Keratinocyte (primary cell): ENCODE results near the gene CDH16.

ENCODE experiments used
- EZH2 ChIP-seq: IDR thresholded peaks from one replicate; pipeline ENCODE4 v1.6.1; 2012; ENCODE audit warnings: inconsistent platforms, mild to moderate bottlenecking, low read length, moderate library complexity
- TF ChIP-seq, protein P1 (sequence below), 3 experiments: IDR thresholded peaks in 1 of 3; conservative IDR thresholded peaks in 1 of 3; optimal IDR thresholded peaks in 1 of 3; 2 replicates in 2 of 3; 3 replicates in 1 of 3; pipeline versions ENCODE3 to v1.5.1; 2011; ENCODE audit warnings: low read length in 3 of 3, mild to moderate bottlenecking in 3 of 3, moderate library complexity in 2 of 3, control low read depth in 1 of 3, inconsistent platforms in 1 of 3; ENCODE audit not compliant: insufficient read depth in 2 of 3; ENCODE audit errors: extremely low read depth in 1 of 3

DNA sequence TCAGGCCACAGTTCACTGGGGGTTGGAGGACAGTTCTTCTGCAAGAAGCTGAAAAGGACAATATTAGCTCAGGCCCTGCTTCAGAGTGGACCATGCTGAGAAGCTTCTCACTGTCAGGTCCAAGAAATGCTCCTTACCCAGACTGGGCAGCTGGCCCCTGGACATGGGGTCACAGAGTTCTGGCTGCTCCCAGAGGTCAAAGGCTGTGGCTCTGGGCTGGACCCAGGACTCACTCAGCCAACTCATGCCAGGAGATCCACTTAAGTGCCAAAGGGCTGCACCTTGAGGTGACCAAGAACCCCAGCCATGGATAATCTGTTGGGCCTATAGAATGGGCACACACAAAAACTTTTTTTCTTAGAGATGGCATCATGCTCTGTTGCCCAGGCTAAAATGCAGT lies 20.7 kb upstream of the CDH16 start:
- TF ChIP-seq EZH2: no peak
- TF ChIP-seq, protein P1, sequence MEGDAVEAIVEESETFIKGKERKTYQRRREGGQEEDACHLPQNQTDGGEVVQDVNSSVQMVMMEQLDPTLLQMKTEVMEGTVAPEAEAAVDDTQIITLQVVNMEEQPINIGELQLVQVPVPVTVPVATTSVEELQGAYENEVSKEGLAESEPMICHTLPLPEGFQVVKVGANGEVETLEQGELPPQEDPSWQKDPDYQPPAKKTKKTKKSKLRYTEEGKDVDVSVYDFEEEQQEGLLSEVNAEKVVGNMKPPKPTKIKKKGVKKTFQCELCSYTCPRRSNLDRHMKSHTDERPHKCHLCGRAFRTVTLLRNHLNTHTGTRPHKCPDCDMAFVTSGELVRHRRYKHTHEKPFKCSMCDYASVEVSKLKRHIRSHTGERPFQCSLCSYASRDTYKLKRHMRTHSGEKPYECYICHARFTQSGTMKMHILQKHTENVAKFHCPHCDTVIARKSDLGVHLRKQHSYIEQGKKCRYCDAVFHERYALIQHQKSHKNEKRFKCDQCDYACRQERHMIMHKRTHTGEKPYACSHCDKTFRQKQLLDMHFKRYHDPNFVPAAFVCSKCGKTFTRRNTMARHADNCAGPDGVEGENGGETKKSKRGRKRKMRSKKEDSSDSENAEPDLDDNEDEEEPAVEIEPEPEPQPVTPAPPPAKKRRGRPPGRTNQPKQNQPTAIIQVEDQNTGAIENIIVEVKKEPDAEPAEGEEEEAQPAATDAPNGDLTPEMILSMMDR (optimal IDR thresholded peaks at IDR 0.05 in 1 of 3, IDR thresholded peaks at IDR 0.05 in 1 of 3, conservative IDR thresholded peaks at IDR 0.05 in 1 of 3; ENCODE audit: extremely low read depth in 1 of 3, insufficient read depth in 2 of 3, low read length in 3 of 3): no peak
